Measurements from ENCODE around the gene MAP4K4. TPM values are rescaled to one million over a fixed set of nuclear protein-coding genes. Genes with fewer than 3 reads are reported as not detected.
"Not testable (repeated sequence)": the region's sequence is repeated elsewhere in the genome, so short reads cannot be mapped to it uniquely, and the experiment has no call there.

The MAP4K4 gene
- total RNA-seq, 2 donors from 2014 or later = 53.5 to 75.8 TPM

GRCh38 chr2:101752716-101753616, 55.5 kb downstream of the MAP4K4 start:
- no peak for DNase-seq (ENCODE audit: low spot score)
- intact Hi-C loops (cut with DNase I) = loop anchor here (2.0 to 10.0 kb wide), 2 partner anchors 42 to 48 kb away; no protein-coding TSS in a partner anchor

- intact Hi-C loops (cut with DNase I) = loop anchor here (2.0 to 10.0 kb wide), 2 partner anchors 41 to 49 kb away; no protein-coding TSS in a partner anchor
- DNase-seq (ENCODE audit: low spot score) = no peak
Observed at GRCh38 chr2:101753720-101754490, 56.4 kb downstream of the MAP4K4 start.

GRCh38 chr2:101754618-101755017, 57.1 kb downstream of the MAP4K4 start:
- intact Hi-C loops (cut with DNase I) = loop anchor here in 1 of 2 donors (10.0 kb wide), 1 partner anchor 50 kb away; no protein-coding TSS in a partner anchor
- no peak for DNase-seq (ENCODE audit: low spot score)

- intact Hi-C loops (cut with DNase I) = loop anchor here in 1 of 2 donors (10.0 kb wide), 1 partner anchor 51 kb away; no protein-coding TSS in a partner anchor
- DNase-seq (ENCODE audit: low spot score) = no peak
Observed at GRCh38 chr2:101756266-101756665, 58.8 kb downstream of the MAP4K4 start.

GRCh38 chr2:101758001-101758400, 60.5 kb downstream of the MAP4K4 start:
- DNase-seq (ENCODE audit: low spot score) = no peak
- intact Hi-C loops (cut with DNase I) = loop anchor here in 1 of 2 donors (10.0 kb wide), 1 partner anchor 53 kb away; no protein-coding TSS in a partner anchor

GRCh38 chr2:101759162-101759561, 61.7 kb downstream of the MAP4K4 start:
- intact Hi-C loops (cut with DNase I) = loop anchor here in 1 of 2 donors (10.0 kb wide), 1 partner anchor 54 kb away; no protein-coding TSS in a partner anchor
- DNase-seq (ENCODE audit: low spot score) = no peak

- DNase-seq (ENCODE audit: low spot score) = no peak
- intact Hi-C loops (cut with DNase I) = no loop called here
Observed at GRCh38 chr2:101762451-101763171, 65.1 kb downstream of the MAP4K4 start.

- no peak for DNase-seq (ENCODE audit: low spot score)
- intact Hi-C loops (cut with DNase I) = no loop called here
Observed at GRCh38 chr2:101763496-101764333, 66.2 kb downstream of the MAP4K4 start.

GRCh38 chr2:101766337-101766736, 68.8 kb downstream of the MAP4K4 start:
- no peak for DNase-seq (ENCODE audit: low spot score)
- intact Hi-C loops (cut with DNase I) = no loop called here

GRCh38 chr2:101766871-101767739, 69.6 kb downstream of the MAP4K4 start:
- intact Hi-C loops (cut with DNase I) = no loop called here
- DNase-seq (ENCODE audit: low spot score) = no peak

GRCh38 chr2:101768556-101769220, 71.2 kb downstream of the MAP4K4 start:
- no peak for DNase-seq (ENCODE audit: low spot score)
- intact Hi-C loops (cut with DNase I) = no loop called here

GRCh38 chr2:101769726-101770125, 72.2 kb downstream of the MAP4K4 start:
- DNase-seq (ENCODE audit: low spot score); intact Hi-C loops (cut with DNase I): not testable (repeated sequence)

- intact Hi-C loops (cut with DNase I) = no loop called here
- no peak for DNase-seq (ENCODE audit: low spot score)
Observed at GRCh38 chr2:101770726-101771125, 73.2 kb downstream of the MAP4K4 start.

GRCh38 chr2:101771227-101771902, 73.9 kb downstream of the MAP4K4 start:
- DNase-seq (ENCODE audit: low spot score) = no peak
- intact Hi-C loops (cut with DNase I) = no loop called here

- DNase-seq (ENCODE audit: low spot score) = no peak
- intact Hi-C loops (cut with DNase I) = no loop called here
Observed at GRCh38 chr2:101771910-101772321, 74.4 kb downstream of the MAP4K4 start.

GRCh38 chr2:101773137-101773536, 75.6 kb downstream of the MAP4K4 start:
- intact Hi-C loops (cut with DNase I) = no loop called here
- no peak for DNase-seq (ENCODE audit: low spot score)
